Amniotic stem cell (primary cell): ENCODE results near the gene CCKAR.

Source experiments
- DNase-seq: peaks from one replicate; lab custom pipeline; 2025; lab: John Stamatoyannopoulos, UW

CCKAR gene

DNA sequence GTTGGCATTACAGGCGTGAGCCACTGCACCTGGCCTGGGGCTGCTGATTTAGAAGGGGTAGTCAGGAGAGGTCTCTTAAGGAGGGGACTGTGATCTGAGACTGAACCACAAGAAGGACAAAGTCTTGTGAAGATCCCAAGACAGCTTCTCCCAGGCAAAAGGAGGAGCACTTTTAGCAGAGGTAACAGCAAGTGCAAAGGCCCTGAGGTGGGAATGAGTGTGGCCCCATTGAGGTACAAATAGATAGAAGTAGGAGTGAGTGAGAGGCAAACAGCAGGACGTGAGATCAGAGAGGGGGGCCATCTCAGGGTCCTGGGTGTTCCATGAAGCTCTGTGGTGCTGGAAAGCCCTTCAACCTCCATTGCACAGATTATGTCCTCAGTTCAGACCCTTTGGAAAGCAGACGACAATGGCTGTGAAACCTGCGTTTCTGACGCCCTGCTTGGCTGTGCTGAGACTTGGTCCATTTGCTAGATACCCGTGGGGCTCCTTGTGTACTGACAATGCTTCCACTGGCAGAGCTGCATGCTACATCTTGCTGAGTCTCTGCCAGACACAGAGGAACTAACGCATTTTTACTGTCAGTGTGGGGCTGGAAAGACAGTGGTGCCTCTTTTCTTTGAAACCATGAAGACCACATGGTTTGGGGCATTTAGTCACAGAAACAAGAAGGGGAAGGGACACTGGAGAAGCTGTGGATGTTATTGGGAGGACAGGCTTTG, 1.3 kb upstream of the CCKAR start:
- DNase-seq: no peak

- DNase-seq: no peak
These were observed 638 bp upstream of the CCKAR start for GRCh38 chr4:26490960-26491284.

DNA sequence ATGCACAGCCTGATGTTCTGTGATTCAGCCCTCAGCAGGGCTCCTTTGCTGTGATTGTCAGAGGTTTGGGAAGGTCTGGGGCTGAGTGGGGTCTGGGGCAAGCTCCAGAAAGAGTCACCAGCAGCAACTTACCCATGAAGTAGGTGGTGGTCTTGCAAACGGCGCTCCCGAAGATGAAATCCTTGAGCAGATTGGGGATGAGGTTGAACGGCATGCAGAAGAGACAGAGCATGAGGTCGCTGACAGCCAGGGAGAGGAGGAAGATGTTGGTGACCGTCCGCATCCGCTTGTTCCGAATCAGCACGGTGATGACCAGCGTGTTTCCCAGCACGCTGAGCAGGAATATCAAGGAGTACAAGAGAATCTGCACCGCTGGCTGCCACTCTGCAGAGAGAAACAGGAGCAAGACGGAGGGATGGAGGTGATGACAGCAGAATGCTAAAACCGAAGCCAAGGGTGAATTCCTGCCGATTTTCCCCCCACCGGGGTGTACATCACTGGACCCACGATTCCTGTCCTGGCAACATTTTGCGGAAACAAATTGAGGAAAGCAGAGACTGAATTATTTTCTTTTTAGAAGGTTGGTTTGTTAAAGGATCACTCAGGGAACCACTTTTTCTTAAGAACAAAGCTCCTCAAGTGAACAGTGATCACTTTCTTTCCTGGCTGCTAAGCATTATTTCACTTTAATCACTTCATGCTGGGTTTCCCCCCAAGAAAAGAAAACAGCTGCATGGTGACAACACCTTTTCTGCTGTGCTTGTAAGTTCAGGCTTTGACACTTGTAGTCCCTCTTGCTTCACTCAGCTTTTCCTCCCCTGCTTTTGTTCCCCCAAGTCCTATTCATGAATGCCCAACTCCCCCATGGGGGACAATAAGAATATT, 941 bp downstream of the CCKAR start:
- no peak for DNase-seq

DNA sequence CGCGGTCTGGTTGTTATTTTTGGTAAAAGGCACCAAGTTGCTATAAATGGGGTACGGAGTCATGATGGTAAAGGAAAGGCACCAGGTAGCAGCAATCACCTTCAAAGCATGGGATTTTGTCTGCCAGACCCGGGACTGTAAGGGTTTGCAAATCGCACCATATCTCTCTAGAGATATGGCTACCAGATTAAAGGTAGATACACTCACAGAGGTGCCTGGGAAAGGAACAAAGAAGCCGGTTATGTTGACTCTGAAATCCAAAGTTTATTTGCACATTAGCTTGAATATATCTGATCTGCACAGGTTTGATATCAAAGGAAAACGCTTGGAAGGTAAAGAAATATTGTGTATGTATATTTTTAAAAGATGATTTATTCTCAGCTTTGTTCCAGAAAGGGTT, 4.6 kb downstream of the CCKAR start:
- DNase-seq: no peak

GRCh38 chr4:26484516-26484915, 5.8 kb downstream of the CCKAR start:
- no peak for DNase-seq

- DNase-seq: no peak
These were observed 6.2 kb downstream of the CCKAR start for GRCh38 chr4:26484032-26484515.

- DNase-seq: no peak
These were observed 7.5 kb downstream of the CCKAR start for GRCh38 chr4:26482508-26483462.

GRCh38 chr4:26478330-26478729, 12.0 kb downstream of the CCKAR start:
- DNase-seq: no peak

DNA sequence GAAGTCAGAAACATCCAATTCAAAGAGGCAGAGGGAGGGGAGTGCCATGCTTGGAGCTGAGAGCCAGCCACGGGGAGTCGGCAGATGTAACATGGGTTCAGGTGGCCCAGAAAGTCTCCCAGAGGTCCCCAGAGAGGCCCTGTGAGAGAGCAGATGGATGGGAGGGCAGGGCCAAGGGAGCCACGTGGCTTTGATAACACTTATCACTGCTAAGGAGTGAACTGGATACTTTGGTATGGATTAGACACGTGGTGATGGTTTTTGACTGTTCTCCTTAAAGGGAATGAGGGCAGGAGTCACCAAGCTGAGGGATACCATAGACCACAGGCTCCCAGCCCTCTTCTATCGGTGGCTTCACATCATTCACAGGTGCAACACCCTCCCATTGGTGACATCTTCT, 13.7 kb downstream of the CCKAR start:
- DNase-seq: no peak

DNA sequence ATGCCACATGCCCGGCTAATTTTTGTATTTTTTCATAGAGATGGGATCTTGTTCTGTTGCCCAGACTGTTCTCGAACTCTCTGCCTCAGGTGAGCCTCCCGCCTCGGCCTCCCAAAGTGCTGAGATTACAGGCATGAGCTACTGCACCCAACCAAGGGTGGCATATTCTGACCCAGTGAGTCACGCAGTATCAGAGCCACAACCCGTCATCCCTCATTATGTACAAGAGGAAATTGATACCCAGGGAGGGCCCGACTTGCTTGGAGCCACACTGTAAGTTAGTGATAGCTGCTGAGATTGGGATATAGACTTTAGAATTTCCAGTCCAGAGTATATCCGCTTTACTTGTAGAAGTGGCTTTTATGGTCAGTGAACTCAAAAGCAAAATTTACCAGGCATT, 14.6 kb downstream of the CCKAR start:
- DNase-seq: no peak

GRCh38 chr4:26474551-26474950, 15.7 kb downstream of the CCKAR start:
- no peak for DNase-seq

- DNase-seq: no peak
These were observed 16.4 kb downstream of the CCKAR start for GRCh38 chr4:26473893-26474292.

- DNase-seq: no peak
These were observed 18.4 kb downstream of the CCKAR start for GRCh38 chr4:26471890-26472289.

DNA sequence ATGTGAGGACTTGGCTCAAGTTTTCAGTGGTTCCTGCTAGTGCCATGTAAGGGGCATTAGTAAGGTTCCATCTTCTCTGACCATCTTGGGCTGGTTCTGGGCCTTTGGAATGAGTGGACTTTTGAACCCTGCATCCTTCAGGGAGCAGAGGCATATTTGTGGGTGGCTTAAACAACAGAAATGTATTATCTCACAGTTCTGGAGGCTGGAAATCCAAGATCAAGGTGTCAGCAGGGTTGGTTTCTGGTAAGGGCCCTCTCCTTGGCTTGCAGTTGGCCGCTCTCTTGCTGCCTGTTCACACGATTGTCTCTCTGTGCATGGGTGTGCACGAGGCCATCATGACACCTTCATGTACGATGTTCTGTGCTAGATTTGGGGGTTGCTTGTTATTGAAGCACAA, 21.3 kb downstream of the CCKAR start:
- no peak for DNase-seq

DNA sequence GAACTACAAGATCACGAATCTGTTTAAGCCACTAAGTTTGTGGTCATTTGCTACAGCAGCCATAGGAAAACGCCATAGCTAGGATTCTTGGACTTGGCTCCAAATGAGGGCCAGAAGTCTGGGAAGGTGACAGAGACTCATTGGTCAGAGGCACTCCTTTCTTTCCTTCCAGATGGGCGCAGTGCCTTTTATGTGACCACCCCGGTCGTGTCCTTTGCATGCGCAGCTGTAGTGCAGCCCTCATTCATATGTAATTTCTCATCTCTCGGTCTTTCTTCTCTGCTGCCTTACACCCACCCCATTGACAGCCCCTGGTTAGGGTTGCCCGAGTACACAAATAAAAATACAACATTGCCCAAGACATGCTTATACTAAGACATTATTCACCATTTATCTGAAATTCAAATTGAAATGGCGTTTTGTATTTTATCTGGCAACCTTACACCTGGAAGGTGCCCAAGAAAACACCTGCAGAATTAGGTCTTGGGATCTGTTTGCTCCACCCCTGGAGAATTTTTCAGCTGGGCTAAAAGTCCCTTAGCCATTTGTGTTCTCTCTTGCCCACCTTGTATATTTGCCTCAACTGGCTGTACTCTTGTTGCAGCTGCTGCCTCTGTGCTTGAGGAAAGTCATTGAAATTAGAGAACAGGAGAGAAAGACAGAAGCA, 21.9 kb downstream of the CCKAR start:
- no peak for DNase-seq

DNA sequence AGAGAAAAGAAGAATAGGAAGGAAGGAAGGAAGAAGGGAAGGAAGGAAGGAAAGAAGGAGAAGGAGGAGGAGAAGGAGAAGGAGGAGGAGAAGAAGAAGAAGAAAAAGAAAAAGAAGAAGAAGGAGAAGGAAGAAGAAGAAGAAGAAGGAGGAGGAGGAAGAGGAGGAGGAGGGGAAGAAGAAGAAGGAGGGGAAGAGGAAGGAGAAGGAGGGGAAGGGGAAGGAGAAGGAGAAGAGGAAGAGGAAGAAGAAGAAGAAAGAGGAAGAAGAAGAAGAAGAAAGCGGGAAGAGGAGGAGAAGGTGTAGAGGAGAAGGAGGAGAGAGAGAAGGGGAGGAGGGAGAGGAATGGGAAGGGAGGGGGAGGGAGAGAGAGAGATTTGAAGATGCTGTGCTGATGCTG, 22.6 kb downstream of the CCKAR start:
- no peak for DNase-seq

GRCh38 chr4:26466578-26467270, 23.6 kb downstream of the CCKAR start:
- DNase-seq: no peak

DNA sequence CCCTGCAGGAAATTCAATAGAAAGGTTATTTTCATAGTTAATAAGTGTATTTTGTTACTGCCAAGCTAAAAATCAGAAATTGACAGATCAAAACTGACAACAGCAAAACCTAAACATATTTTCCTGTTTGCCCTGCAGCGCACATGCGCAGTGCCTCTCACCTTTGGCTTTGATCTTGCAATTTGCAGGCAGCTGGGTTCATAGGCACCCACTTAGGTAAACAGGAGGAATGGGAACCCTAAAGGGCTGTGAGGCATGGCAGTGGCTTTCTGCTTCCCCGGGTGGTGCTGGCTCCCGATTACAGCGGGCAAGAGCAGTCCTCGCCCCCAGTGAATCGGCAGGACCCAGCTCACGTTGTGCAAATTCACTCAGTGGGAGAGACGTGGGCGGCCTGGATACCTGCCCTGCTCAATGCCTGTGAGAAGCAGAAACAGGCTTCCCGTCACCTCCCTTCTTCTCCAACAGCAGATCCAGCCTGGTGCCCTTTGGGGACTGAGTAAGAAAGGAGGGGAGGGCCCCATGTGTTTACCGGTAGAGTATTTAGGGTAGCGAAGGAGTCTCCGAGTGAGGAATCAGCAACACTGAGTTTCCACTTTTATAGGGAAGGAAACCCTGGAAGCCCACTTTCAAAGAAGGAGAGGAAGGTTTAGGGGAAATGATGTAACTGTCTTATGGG, 25.7 kb downstream of the CCKAR start:
- no peak for DNase-seq

DNA sequence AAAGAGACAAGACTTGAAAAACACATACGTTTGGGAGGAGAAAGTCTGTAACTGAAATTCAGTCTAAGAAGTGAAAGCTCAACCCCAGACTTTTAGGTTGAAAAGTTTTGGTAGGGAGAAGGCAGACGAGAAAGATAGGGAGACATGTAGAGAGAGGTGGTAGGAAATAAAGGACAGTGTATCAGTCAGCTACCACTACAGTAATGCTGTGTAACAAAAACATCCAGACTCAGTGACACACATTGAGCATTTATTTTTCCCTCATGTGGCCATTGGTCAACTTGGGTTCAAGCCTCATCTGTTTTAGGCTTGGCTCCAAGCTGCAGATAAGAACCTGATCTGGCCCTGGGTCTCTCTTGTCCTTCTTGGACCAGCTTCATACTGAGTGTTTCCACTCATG, 26.9 kb downstream of the CCKAR start:
- no peak for DNase-seq

DNA sequence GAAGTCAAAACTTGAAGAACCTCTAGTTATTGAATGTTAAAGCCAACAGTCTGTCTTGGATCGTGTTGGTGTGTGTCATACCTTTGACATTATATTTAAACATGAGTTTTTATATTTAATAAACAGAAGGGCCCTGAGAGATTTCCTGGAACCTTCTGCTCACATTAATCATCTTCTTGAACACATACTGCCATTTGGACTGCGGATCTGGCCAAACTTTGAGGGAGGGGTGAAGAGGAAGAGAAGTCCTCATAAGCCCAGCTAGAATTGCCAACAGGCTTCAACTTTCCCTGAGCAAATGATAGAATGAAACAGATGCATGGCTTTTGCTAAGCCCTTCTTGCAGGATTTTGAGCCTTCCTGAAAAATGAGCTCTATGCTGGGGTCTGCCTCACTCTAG, 27.4 kb downstream of the CCKAR start:
- DNase-seq: no peak
